Rectal smooth muscle tissue (tissue), 1 donor: Measurements from ENCODE around the gene RPS6KA5.

Source experiments
- H3K27ac ChIP-seq: one replicate; pipeline ENCODE4 v1.7.0; 2013; ENCODE audit warnings: low read depth, low read length, inconsistent platforms
- H3K27me3 ChIP-seq: one replicate; pipeline ENCODE4 v1.7.0; 2013; ENCODE audit warnings: low read length; ENCODE audit not compliant: control insufficient read depth, insufficient read depth
- H3K36me3 ChIP-seq: one replicate; pipeline ENCODE4 v1.7.0; 2013; ENCODE audit warnings: low read length; ENCODE audit not compliant: control insufficient read depth, insufficient read depth
- H3K4me1 ChIP-seq: one replicate; pipeline ENCODE4 v1.7.0; 2013; ENCODE audit warnings: low read length; ENCODE audit not compliant: control insufficient read depth, insufficient read depth
- H3K4me3 ChIP-seq: one replicate; pipeline ENCODE4 v1.7.0; 2013; ENCODE audit warnings: low read length
- H3K9ac ChIP-seq: one replicate; pipeline ENCODE4 v1.7.0; 2013; ENCODE audit warnings: low read length

RPS6KA5 gene

DNA sequence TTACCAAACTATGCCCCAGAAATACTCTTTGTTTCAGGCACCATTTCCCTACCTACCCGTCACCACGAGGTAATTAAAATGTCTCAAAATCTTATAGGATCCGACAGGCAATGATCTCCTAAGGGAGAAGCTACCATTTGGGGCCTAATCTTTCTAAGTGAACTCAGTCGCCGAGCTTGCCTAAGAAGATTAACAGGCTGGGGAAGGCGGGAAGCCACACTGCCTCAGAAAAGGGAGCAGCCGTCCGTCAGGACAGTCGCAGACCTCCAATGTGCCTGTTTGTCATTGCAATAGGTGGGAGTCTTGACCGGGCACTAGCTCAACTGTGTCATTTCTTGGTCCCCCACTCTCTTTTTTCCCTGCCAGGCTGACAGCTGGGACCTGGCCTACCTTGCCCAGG, 248.8 kb downstream of the RPS6KA5 start:
- H3K27me3 ChIP-seq: no peaks in the 10 kb centered on the region
- H3K9ac ChIP-seq: no peak overlapping the region
- no peak overlapping the region for H3K27ac ChIP-seq
- peaks cover 15% of the 10 kb centered on the region for H3K4me1 ChIP-seq
- no peak overlapping the region for H3K4me3 ChIP-seq
- H3K36me3 ChIP-seq: no peaks in the 10 kb centered on the region

DNA sequence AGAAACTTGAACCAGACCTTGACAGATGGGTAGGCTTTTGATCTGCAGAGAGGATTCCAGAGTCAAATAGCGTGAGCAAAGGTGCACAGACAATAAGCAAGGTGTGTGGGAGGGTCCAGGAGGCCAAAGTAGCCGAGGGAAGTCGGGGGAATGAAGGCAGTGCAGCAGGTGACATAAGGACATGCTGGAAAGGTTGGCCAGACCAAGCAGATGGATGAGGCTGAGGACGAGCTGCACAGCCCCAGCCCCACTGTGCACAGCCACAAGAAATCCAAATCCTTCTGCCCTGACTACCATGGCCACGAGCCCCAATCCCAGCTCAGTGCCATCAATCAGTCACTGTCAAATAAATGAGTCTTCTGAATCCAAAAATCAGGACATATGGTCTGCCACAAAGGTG, 249.6 kb downstream of the RPS6KA5 start:
- no peaks in the 10 kb centered on the region for H3K27me3 ChIP-seq
- no peak overlapping the region for H3K4me3 ChIP-seq
- H3K36me3 ChIP-seq: no peaks in the 10 kb centered on the region
- H3K9ac ChIP-seq: no peak overlapping the region
- no peak overlapping the region for H3K27ac ChIP-seq
- H3K4me1 ChIP-seq: peaks cover 15% of the 10 kb centered on the region

DNA sequence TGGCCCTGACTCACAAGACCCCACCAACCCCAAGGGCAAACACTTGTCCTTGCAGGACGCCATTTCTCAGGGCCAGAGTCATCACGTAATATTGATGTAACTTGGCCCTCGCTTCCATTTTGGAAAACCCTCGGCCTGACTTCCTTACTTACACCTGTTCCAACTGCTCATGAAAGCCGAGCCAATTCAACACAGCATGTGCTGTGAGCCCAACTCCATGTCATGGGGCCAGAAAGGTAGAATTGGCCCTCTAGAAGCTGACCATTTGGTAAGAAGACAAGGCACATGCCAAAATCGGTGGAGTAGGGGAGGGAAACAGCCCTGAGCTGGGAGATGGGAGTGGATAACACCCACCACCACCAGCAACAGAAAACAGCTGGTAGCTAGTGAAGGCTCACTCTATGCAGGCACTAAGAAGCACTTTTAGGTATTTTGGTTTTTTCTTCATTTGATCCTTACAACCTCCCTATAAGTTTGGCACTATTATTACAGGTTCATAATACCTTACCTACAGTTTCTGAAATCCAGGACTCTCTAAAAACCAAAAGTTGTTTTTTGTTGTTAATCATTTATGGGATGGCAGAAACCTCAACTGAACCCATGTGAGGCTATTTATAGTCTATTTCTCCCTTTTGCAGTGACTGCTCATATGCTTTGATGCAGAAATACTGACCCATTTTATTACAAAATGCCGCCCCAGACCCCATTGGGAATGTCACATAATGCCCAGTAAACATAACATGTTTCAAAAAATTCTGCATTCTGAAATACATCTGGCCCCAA, 250.7 kb downstream of the RPS6KA5 start:
- Histone ChIP-seq H3K36me3 (no peaks in the 10 kb centered on the region), H3K27ac (no peak overlapping the region), H3K4me1 (peaks cover 15% of the 10 kb centered on the region), H3K4me3 (no peak overlapping the region), H3K27me3 (no peaks in the 10 kb centered on the region), H3K9ac (no peak overlapping the region)

DNA sequence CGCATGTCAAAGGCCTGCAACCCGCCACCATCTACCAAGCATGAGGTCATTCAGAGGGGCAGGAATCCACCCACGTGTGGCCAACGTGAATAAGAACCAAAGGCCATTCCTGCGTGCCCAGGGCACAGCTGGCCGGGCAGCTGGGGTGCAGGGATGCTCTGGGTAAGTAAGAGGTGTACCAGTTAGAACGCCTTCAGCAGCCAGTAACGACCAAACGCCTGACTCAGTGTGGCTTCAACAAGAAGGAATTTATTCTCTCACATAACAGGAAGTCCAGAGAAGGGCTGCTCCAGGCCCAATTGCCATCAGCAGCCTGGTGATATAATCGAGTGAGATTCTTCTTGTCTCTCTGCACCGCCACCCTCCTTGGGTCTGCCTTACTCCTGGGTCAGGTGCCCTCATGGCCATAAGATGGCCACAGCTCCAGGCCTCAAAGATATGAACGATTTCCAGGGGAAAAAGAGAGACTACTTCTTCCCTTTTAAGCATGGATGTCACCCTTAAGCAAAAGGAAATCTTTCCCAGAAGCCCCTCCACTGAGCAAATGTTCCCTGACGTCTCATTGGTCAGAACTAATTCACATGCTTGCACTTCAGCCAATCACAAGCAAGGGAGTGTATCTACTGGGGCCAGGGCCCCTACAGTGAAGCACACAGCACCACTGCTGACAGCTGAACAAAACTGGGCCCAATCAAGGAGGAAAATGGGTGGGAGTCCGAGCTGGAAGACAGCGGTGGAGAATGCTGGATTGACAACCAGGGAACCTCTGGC, 251.5 kb downstream of the RPS6KA5 start:
- Histone ChIP-seq H3K27ac (no peak overlapping the region), H3K4me3 (no peak overlapping the region), H3K36me3 (no peaks in the 10 kb centered on the region), H3K27me3 (no peaks in the 10 kb centered on the region), H3K9ac (no peak overlapping the region), H3K4me1 (peaks cover 15% of the 10 kb centered on the region)

DNA sequence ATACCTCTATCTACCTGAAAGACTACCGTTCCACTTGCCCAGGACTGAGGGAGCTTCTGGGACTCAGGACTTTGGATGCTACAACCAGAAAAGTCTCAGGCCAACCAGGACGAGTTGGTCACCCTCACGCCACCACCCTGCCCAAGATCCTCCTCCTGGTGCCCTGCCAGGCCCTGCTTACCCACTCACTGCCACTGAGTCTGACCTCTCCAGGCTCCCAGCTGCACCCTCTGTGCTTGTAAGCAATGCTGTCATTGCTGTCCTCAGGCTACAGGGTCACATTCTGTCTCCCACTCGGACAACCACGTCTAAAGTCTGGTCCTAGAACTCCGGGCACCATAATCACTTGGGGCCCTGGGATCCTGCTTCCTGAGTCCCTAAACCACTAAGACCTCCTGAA, 253.4 kb downstream of the RPS6KA5 start:
- H3K27ac ChIP-seq: no peak overlapping the region

DNA sequence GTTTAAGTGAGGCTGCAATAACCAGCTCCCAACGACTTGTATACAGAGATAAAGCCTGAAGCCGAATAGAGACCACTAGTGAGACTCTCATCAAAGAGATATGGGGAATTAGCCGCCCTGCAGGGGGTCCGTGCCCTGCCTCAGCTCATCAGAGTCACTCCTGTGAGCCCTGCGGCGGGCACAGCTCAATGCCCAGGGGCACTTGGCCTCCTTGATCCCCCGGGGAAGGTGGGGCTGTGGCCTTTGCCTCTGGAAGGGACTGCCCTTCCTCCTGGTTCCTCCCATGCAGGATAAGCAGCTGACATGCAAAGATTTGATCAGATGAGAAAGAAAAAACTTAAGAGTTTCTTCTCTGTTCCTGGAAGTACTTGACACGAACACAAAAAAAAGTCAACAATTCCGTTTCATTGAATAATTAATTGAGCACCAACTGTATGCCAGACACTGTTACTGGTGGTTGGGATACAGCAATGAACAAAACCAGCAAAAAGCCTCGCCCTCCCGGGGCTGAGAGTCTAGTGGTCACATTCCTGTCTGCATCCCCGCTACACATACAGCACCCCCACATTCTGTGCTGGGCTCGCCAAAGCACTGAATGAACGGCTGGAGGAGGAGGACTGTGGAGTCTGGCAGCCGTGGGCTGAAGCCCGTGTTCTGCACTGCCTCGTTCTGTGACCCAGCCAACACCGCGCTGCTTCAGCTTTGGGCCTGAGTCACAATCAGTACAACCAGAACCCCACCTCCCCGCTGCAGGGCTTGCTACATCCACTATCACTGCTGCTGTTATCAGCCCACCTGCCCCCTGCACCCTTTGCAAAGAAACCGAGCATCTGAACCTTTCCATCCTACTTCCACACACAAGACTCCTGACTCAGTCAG, 254.5 kb downstream of the RPS6KA5 start:
- H3K4me1 ChIP-seq: peaks cover 15% of the 10 kb centered on the region
- no peaks in the 10 kb centered on the region for H3K27me3 ChIP-seq
- H3K4me3 ChIP-seq: no peak overlapping the region
- no peak overlapping the region for H3K27ac ChIP-seq
- no peak overlapping the region for H3K9ac ChIP-seq
- H3K36me3 ChIP-seq: no peaks in the 10 kb centered on the region

More for the DNA sequence above, 253.4 kb downstream of the RPS6KA5 start:
- Histone ChIP-seq H3K27me3 (no peaks in the 10 kb centered on the region), H3K4me3 (no peak overlapping the region), H3K9ac (no peak overlapping the region), H3K36me3 (no peaks in the 10 kb centered on the region), H3K4me1 (peaks cover 15% of the 10 kb centered on the region)

DNA sequence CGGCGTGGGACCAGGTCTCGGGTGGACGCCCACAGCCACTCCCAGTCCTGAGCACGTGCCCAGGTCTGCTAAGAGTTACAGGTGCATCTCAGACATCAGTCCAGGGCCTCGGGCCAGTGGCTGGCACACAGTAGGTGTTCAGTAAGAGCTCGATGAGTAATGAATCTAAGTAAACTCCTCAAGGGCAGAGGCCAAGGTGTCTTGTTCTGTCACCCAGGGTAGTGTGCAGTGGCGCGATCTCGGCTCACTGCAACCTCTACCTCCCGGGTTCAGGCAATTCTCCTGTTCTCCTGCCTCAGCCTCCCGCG, 255.4 kb downstream of the RPS6KA5 start:
- no peaks in the 10 kb centered on the region for H3K36me3 ChIP-seq
- H3K9ac ChIP-seq: no peak overlapping the region
- H3K4me1 ChIP-seq: peaks cover 15% of the 10 kb centered on the region
- no peak overlapping the region for H3K4me3 ChIP-seq
- no peaks in the 10 kb centered on the region for H3K27me3 ChIP-seq
- no peak overlapping the region for H3K27ac ChIP-seq

DNA sequence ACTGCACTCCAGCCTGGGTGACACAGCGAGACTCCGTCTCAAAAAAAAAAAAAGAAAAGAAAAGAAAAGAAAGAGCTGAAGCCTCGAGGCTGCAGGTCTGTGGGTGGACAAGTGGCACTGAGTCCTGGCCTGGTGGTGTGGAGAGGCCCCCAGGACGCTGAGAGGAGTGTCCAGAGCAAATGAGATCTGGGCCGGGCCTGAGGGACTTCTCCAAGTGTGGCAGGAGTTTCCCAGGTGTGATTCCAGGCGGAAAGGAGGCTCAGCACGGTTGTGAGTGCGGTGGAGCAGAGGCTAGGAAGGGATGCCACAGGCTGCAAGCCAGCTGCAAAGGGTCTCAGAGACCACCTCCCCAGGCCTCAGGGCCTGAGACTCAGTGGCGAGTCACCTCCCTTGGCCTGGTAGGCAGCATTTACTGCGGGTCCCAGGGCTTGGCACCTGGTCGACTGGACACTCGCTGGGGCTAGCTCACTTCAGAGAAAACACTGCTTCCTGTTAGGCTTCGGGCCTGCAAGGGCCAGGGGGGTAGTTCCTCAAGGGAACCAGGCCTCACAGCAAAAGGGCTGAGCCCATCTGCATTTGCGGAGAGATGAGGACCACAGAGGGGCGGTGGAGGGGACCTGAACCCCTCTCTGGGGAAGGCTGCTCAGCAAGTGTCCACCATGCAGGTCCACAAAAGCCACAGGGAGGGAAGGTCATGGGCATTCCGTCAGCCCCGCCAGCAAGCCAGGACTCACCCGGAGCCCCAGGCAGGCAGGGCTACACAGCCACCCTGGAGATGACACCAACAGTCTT, 256.0 kb downstream of the RPS6KA5 start:
- H3K36me3 ChIP-seq: no peaks in the 10 kb centered on the region
- H3K4me3 ChIP-seq: no peak overlapping the region
- no peak overlapping the region for H3K27ac ChIP-seq
- H3K9ac ChIP-seq: no peak overlapping the region
- H3K4me1 ChIP-seq: peaks cover 15% of the 10 kb centered on the region
- no peaks in the 10 kb centered on the region for H3K27me3 ChIP-seq

DNA sequence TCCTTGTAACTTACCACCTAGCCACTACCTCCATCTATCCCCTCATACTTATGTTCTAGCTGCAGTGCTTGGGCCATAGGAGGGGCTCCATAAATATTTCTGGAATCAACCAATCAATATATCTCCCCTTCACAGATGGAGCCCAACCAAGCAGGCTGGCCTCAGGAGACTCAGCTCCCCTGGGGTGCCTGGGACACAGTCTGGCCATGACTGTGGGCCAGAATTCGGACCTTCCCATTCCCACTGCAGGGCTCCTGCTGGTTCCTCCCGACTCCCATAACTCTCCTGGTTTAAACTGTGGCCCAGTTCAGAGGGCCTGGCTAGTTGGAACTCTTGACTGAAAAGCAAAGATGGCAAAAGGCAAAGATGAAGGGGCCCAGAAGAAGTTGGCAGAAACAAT, 257.2 kb downstream of the RPS6KA5 start:
- H3K36me3 ChIP-seq: no peaks in the 10 kb centered on the region
- no peaks in the 10 kb centered on the region for H3K27me3 ChIP-seq
- no peak overlapping the region for H3K4me3 ChIP-seq
- peaks cover 13% of the 10 kb centered on the region for H3K4me1 ChIP-seq
- no peak overlapping the region for H3K9ac ChIP-seq
- no peak overlapping the region for H3K27ac ChIP-seq

DNA sequence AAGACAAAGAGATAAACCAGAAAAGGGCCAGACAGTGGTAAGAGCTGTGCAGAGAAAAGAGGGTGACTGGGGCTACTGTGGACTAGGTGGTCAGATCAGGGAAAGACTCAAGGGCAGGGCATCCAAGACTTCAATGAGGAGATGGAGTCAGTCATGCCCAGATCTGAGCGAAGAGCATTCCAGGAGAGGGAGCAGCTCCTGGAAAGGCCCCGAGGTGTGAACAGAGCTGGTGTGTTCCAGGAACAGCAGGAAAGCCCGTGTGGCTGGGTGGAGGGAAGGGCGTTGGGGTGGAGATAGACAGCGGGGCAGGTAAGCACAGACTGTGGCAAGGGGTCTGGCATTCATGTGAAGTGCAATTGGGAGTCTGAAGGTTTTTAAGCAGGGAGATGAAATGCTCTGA, 261.0 kb downstream of the RPS6KA5 start:
- peaks cover 2% of the 10 kb centered on the region for H3K4me1 ChIP-seq
- H3K27me3 ChIP-seq: no peaks in the 10 kb centered on the region
- H3K36me3 ChIP-seq: no peaks in the 10 kb centered on the region
- H3K4me3 ChIP-seq: no peak overlapping the region
- H3K9ac ChIP-seq: no peak overlapping the region
- H3K27ac ChIP-seq: no peak overlapping the region

DNA sequence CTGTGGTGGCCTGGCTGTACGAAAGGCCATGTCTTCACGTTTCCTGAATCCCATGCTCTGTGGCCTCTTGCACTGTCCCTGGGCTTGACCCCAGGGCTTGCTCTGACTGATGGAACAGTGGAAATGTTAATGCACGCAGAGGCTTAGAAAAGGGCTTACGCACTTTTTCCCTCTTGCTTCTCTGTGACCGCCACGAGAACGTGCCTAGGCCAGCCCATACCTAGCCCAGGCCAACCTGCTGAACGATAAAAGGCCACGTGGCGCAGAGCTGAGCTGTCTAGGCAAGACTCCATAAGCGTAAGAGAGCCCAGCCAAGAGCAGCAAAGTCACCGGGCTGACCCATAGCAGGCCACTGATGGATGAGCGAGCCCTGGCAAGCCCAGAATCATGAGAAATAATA, 262.5 kb downstream of the RPS6KA5 start:
- no peak overlapping the region for H3K4me3 ChIP-seq
- H3K9ac ChIP-seq: no peak overlapping the region
- H3K4me1 ChIP-seq: peaks cover 2% of the 10 kb centered on the region
- H3K27me3 ChIP-seq: no peaks in the 10 kb centered on the region
- no peak overlapping the region for H3K27ac ChIP-seq
- H3K36me3 ChIP-seq: no peaks in the 10 kb centered on the region
